Astrocyte (in vitro differentiated cells and primary cell): ENCODE data around the gene PTPRN2. TPM values are rescaled to one million over a fixed set of nuclear protein-coding genes. Genes with fewer than 3 reads are reported as not detected.

Source experiments
- DNase-seq: peaks from one replicate; pipeline ENCODE4 v3.0.0-alpha.2; 2010; ENCODE audit warnings: low read depth
- FAIRE-seq: peaks from 2 replicates; lab custom pipeline; 2011; peaks lifted over from hg19 to GRCh38; lab: Jason Lieb, UNC
- H2AFZ ChIP-seq: 2 replicates; pipeline ENCODE4 v1.6.0; 2012; ENCODE audit warnings: low read depth, low read length, inconsistent platforms
- H3K27ac ChIP-seq: 2 replicates; pipeline ENCODE4 v1.5.1; 2011; ENCODE audit warnings: low read depth, low read length, inconsistent platforms
- H3K27me3 ChIP-seq: 2 replicates; pipeline ENCODE4 v1.6.0; 2011; ENCODE audit warnings: low read length, inconsistent platforms; ENCODE audit not compliant: insufficient read depth
- H3K36me3 ChIP-seq: 2 replicates; pipeline ENCODE4 v1.5.1; 2011; ENCODE audit warnings: low read length, inconsistent platforms; ENCODE audit not compliant: insufficient read depth
- H3K4me1 ChIP-seq: 2 replicates; pipeline ENCODE4 v1.5.1; 2011; ENCODE audit warnings: low read length, inconsistent platforms; ENCODE audit not compliant: insufficient read depth
- H3K4me2 ChIP-seq: 2 replicates; pipeline ENCODE4 v1.6.0; 2012; ENCODE audit warnings: low read length, inconsistent platforms
- H3K4me3 ChIP-seq: 2 replicates; pipeline ENCODE4 v1.5.1; 2011; ENCODE audit warnings: low read depth, mild to moderate bottlenecking, low read length, inconsistent platforms; ENCODE audit not compliant: insufficient read depth
- H3K79me2 ChIP-seq: 2 replicates; pipeline ENCODE4 v1.6.0; 2012; ENCODE audit warnings: mild to moderate bottlenecking, low read length, inconsistent platforms; ENCODE audit not compliant: insufficient read depth
- H3K9ac ChIP-seq: 2 replicates; pipeline ENCODE4 v1.6.0; 2012; ENCODE audit warnings: mild to moderate bottlenecking, low read length, inconsistent platforms
- H3K9me3 ChIP-seq: 2 replicates; pipeline ENCODE4 v1.5.1; 2012; ENCODE audit warnings: low read depth, mild to moderate bottlenecking, low read length, inconsistent platforms; ENCODE audit not compliant: insufficient read depth
- H4K20me1 ChIP-seq: 2 replicates; pipeline ENCODE4 v1.6.0; 2012; ENCODE audit warnings: low read length, inconsistent platforms; ENCODE audit not compliant: insufficient read depth
- H3K27ac Mint-ChIP-seq: one replicate; pipeline ENCODE4 v1.8.0; 2021; ENCODE audit warnings: mild to moderate bottlenecking, mixed read lengths; ENCODE audit not compliant: unreplicated experiment
- H3K27me3 Mint-ChIP-seq: one replicate; pipeline ENCODE4 v1.8.0; 2021; ENCODE audit warnings: low read depth, mixed read lengths; ENCODE audit not compliant: unreplicated experiment
- H3K36me3 Mint-ChIP-seq: one replicate; pipeline ENCODE4 v1.8.0; 2021; ENCODE audit warnings: low read depth, mixed read lengths; ENCODE audit not compliant: unreplicated experiment
- H3K4me1 Mint-ChIP-seq: one replicate; pipeline ENCODE4 v1.8.0; 2021; ENCODE audit warnings: low read depth, mixed read lengths; ENCODE audit not compliant: unreplicated experiment
- H3K4me3 Mint-ChIP-seq: one replicate; pipeline ENCODE4 v1.8.0; 2021; ENCODE audit warnings: mild to moderate bottlenecking, moderate library complexity, mixed read lengths; ENCODE audit not compliant: unreplicated experiment
- H3K9me3 Mint-ChIP-seq: one replicate; pipeline ENCODE4 v1.8.0; 2021; ENCODE audit warnings: mild to moderate bottlenecking, mixed read lengths; ENCODE audit not compliant: unreplicated experiment
- CTCF ChIP-seq: IDR thresholded peaks from 2 replicates; pipeline ENCODE4 v1.5.1; 2011; ENCODE audit warnings: low read depth, mild to moderate bottlenecking, inconsistent platforms, low read length, moderate library complexity; ENCODE audit not compliant: insufficient read depth
- EZH2 ChIP-seq: IDR thresholded peaks from 2 replicates; pipeline ENCODE4 v1.6.1; 2012; ENCODE audit warnings: mild to moderate bottlenecking, low read length, inconsistent platforms; ENCODE audit not compliant: insufficient read depth
- total RNA-seq: library from RNA; stranded (reverse); gene quantifications from 2 replicates; pipeline ENCODE4 v1.2.1, GENCODE V29; 2021

The PTPRN2 gene
- total RNA-seq, 1 donor from 2014 or later, result 0.09 TPM

DNA sequence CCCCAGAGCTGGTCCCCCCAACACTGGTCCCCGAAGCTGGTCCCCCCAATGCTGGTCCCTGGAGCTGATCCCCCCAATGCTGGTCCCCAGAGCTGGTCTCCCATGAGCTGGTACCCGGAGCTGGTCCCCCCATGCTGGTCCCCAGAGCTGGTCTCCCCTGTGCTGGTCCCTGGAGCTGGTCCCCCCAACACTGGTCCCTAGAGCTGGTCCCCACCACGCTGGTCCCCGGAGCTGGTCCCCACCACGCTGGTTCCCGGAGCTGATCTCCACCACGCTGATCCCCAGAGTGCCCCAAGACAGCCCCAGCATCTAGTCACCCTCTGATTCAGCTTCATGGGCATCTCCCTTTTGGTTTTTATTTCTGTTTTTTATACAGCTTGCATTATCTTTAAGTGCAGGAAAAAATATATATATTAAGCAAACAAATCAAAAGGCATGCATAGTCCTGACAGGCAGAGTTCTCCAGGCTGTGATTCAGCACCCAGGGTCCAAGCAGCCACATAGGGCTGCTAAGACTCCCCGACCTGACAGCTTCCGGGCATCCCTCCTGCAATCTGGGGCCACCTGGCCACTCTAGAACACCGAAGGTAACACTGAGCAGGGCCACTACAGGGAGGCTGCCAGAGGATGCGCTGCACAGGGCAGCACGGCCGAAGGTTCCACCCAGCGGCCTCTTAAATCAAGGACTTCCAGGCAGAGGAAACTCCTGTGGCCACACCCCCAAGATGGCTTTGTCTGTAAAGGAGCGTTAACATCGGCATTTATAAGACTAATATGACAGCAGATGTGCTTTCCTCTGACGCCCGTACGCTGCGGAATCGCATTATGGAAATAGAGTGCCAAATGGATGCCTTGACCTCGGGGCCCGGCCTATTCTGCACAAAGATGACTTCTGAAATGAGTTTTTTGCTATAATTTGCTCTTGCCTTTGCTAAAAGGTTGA lies 215.0 kb downstream of the PTPRN2 start:
- Mint-ChIP-seq H3K27me3 (no peaks in the 10 kb centered on the region), H3K27ac (no peak overlapping the region), H3K36me3 (no peaks in the 10 kb centered on the region), H3K9me3 (peaks cover 13% of the 10 kb centered on the region), H3K4me3 (no peak overlapping the region), H3K4me1 (no peaks in the 10 kb centered on the region)
- Histone ChIP-seq H3K27ac (no peak overlapping the region), H3K4me3 (no peak overlapping the region), H3K27me3 (no peaks in the 10 kb centered on the region), H3K79me2 (no peaks in the 10 kb centered on the region), H2AFZ (no peak overlapping the region), H3K9ac (no peak overlapping the region), H3K9me3 (peaks cover 8% of the 10 kb centered on the region), H4K20me1 (no peaks in the 10 kb centered on the region), H3K36me3 (no peaks in the 10 kb centered on the region), H3K4me2 (no peak overlapping the region), H3K4me1 (no peaks in the 10 kb centered on the region)
- DNase-seq (no peak), FAIRE-seq (no peak)
- TF ChIP-seq EZH2 (no peak), CTCF (no peak)

DNA sequence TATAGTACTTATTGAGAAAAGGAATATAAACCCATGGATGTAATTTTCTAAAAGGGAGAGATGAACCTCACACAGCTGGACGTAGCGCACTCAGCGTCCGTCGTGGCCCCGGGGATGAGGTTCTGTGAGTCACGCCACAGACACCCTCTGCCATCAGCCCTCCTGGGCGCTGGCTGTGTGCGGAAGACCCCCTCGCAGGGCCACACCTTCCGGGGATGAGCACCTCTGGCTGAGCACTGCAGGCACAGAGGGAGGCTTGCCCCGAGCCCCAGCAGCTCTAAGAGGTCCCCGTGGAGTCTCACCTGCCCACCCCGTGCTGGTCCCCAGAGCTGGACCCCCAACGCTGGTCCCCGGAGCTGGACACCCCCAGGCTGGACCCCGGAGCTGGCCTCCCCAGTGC lies 215.8 kb downstream of the PTPRN2 start:
- H3K27ac ChIP-seq, result no peak overlapping the region
- no peaks in the 10 kb centered on the region for H3K36me3 Mint-ChIP-seq
- no peaks in the 10 kb centered on the region for H3K27me3 ChIP-seq
- H3K4me1 Mint-ChIP-seq, result no peaks in the 10 kb centered on the region
- no peak overlapping the region for H2AFZ ChIP-seq
- H3K36me3 ChIP-seq, result no peaks in the 10 kb centered on the region
- H3K4me3 ChIP-seq, result no peak overlapping the region
- peaks cover 13% of the 10 kb centered on the region for H3K9me3 Mint-ChIP-seq
- no peak overlapping the region for H3K27ac Mint-ChIP-seq
- no peak overlapping the region for H3K4me2 ChIP-seq
- TF ChIP-seq CTCF, result no peak
- H4K20me1 ChIP-seq, result no peaks in the 10 kb centered on the region
- H3K27me3 Mint-ChIP-seq, result no peaks in the 10 kb centered on the region
- H3K79me2 ChIP-seq, result no peaks in the 10 kb centered on the region
- peaks cover 8% of the 10 kb centered on the region for H3K9me3 ChIP-seq
- no peak for DNase-seq
- no peaks in the 10 kb centered on the region for H3K4me1 ChIP-seq
- no peak overlapping the region for H3K9ac ChIP-seq
- FAIRE-seq, result no peak
- no peak overlapping the region for H3K4me3 Mint-ChIP-seq

DNA sequence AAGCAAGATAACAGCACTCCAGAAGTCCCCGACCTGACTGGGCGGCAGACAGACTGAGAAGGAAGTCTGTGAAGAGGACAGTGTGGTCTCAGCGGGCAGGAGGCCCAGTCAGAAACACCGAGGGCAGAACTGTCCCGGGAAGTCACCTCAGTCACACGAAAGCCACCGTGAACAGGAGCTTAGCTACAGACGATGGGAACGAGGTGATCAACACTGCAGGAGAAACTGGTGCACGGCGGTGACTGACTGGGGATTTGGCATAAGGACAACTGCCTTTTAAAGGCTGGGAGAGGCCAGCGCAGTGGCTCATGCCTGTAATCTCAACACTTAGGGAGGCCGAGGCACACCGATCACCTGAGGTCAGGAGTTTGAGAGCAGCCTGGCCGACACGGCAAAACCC lies 217.8 kb downstream of the PTPRN2 start:
- H4K20me1 ChIP-seq, result no peaks in the 10 kb centered on the region
- H3K36me3 ChIP-seq, result no peaks in the 10 kb centered on the region
- H3K79me2 ChIP-seq, result no peaks in the 10 kb centered on the region
- DNase-seq, result no peak
- no peak overlapping the region for H2AFZ ChIP-seq
- H3K9ac ChIP-seq, result no peak overlapping the region
- H3K27ac ChIP-seq, result no peak overlapping the region
- no peaks in the 10 kb centered on the region for H3K4me1 Mint-ChIP-seq
- H3K9me3 Mint-ChIP-seq, result peaks cover 15% of the 10 kb centered on the region
- no peaks in the 10 kb centered on the region for H3K27me3 ChIP-seq
- H3K27ac Mint-ChIP-seq, result no peak overlapping the region
- FAIRE-seq, result no peak
- H3K4me3 ChIP-seq, result no peak overlapping the region
- no peak overlapping the region for H3K4me3 Mint-ChIP-seq
- no peaks in the 10 kb centered on the region for H3K27me3 Mint-ChIP-seq
- TF ChIP-seq CTCF, result no peak
- TF ChIP-seq EZH2, result no peak
- H3K9me3 ChIP-seq, result peaks cover 8% of the 10 kb centered on the region
- H3K4me1 ChIP-seq, result no peaks in the 10 kb centered on the region
- no peaks in the 10 kb centered on the region for H3K36me3 Mint-ChIP-seq
- H3K4me2 ChIP-seq, result no peak overlapping the region
